Midbrain (tissue), 1 donor: Measurements from ENCODE around the gene PHOSPHO2.

Source experiments
- DNase-seq: peaks from one replicate; lab custom pipeline; 2025; lab: John Stamatoyannopoulos, UW

PHOSPHO2 gene, protein sequence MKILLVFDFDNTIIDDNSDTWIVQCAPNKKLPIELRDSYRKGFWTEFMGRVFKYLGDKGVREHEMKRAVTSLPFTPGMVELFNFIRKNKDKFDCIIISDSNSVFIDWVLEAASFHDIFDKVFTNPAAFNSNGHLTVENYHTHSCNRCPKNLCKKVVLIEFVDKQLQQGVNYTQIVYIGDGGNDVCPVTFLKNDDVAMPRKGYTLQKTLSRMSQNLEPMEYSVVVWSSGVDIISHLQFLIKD

GRCh38 chr2:169694113-169694893 is at the start of gene PHOSPHO2, which contains the start of gene CFAP210:
Gene PHOSPHO2 (plus strand): TSS chr2:169694469. CDS start chr2:169700972, 6,503 bp downstream.
Gene CFAP210 (minus strand): TSS chr2:169694405. CDS start chr2:169694327, 78 bp downstream.
- DNase-seq, result peak; percentile 96

GRCh38 chr2:169647496-169647895 is 46.8 kb upstream of the PHOSPHO2 start:
- DNase-seq, result no peak

GRCh38 chr2:169649278-169649677 is 45.0 kb upstream of the PHOSPHO2 start:
- no peak for DNase-seq

- no peak for DNase-seq
Observed at GRCh38 chr2:169653636-169654035, 40.6 kb upstream of the PHOSPHO2 start.

GRCh38 chr2:169656164-169656563 is 38.1 kb upstream of the PHOSPHO2 start:
- DNase-seq, result no peak

DNA sequence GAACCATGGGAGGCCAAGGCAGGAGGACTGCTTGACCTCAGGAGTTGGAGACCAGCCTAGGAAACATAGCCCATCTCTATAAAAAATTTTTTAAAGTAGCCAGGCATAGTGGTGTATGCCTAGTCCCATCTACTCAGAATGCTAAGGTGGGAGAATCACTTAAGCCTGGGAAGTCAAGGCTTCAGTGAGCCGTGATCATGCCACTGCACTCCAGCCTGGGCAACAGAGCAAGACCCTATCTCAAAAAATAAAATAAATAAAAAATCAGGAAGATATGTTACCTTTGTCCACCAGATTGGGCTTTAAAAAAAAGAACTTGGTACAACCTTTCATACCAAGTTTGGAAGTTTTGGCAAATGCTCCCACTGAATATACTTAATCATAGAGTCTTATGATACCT is 35.4 kb upstream of the PHOSPHO2 start:
- DNase-seq, result no peak

GRCh38 chr2:169659320-169659719 is 34.9 kb upstream of the PHOSPHO2 start:
- no peak for DNase-seq

DNA sequence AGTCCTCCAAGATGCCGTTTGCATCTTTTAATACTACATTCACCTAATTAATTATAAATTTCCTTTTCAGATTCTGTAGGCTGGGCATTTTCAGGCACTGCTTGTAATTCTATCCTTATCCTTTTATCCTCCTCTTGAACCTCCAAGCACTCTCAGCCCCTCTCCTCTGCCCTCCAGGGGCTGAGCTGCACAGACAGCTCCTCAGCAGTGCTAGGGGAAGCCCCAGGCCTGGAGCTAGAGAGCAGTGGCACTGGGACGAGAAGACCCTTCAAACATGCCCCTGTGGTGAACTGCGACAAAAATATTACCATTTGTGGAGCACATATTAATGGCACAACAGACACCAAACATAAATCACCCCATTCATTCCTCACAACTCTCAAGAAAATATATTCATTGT is 33.0 kb upstream of the PHOSPHO2 start:
- DNase-seq, result no peak

- no peak for DNase-seq
Observed at GRCh38 chr2:169662744-169663143, 31.5 kb upstream of the PHOSPHO2 start.

DNA sequence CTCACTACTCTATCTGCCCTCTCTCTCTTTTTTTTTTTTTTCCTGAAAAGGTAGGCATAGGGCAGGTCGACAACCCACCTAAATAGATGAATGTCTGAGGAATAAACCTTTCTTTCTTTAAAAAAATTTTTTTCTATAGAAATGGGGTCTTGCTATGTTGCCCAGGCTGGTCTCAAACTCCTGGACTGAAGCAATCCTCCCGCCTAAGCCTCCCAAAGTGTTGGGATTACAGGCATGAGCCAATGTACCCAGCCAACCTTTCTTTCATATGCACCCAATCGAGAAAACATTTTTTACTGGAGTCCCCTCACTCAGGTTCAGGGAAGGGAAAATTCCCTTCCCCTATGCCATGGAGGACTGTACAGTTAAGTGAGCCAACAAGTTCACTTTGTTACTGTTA is 31.0 kb upstream of the PHOSPHO2 start:
- DNase-seq, result no peak

GRCh38 chr2:169664600-169664977 is 29.7 kb upstream of the PHOSPHO2 start:
- DNase-seq, result no peak

GRCh38 chr2:169664978-169665930 is 29.0 kb upstream of the PHOSPHO2 start:
- DNase-seq, result no peak

- DNase-seq, result no peak
Observed at GRCh38 chr2:169667583-169667982, 26.7 kb upstream of the PHOSPHO2 start.

- DNase-seq, result no peak
Observed at GRCh38 chr2:169670215-169670651, 24.0 kb upstream of the PHOSPHO2 start.

DNA sequence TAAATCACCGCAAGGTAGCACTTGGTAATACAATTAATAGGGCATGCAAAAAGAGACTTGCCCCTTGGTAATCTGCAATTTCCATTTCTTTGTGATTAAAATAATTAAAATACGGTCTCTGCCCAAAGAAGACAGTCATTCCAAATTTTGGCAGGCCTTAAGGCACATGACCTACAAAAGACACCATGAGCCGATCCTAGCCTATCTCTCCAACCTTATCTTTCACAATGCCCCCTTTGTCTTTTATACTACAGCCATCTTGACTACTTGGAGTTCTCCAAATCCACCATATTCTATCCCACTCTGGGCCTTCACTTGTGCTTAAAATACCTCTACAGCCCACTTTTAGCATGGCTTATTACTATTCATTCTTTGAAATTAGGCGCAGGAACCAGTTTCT is 23.3 kb upstream of the PHOSPHO2 start:
- DNase-seq, result no peak

GRCh38 chr2:169672406-169672805 is 21.9 kb upstream of the PHOSPHO2 start:
- no peak for DNase-seq

GRCh38 chr2:169673106-169673505 is 21.2 kb upstream of the PHOSPHO2 start:
- DNase-seq, result no peak

- no peak for DNase-seq
Observed at GRCh38 chr2:169673921-169674320, 20.3 kb upstream of the PHOSPHO2 start.

DNA sequence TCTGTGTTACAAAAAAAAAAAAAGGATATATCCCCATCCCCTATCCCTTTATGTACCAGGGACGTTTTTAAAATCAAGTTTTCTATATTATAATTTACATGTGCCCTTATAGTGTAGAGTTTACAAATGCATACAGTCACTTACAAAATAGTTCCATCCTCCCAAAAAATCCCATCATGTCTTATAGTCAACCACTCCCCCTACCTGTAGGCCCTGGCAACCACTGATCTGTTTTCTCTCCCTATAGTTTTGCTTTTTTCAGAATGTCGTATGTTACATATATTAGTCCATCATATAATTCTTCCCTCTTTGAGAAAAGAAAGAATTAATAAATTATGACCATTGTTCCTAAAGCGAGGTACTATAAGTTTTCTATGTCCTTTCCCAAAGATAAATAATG is 17.9 kb upstream of the PHOSPHO2 start:
- no peak for DNase-seq

- no peak for DNase-seq
Observed at GRCh38 chr2:169676850-169677249, 17.4 kb upstream of the PHOSPHO2 start.

DNA sequence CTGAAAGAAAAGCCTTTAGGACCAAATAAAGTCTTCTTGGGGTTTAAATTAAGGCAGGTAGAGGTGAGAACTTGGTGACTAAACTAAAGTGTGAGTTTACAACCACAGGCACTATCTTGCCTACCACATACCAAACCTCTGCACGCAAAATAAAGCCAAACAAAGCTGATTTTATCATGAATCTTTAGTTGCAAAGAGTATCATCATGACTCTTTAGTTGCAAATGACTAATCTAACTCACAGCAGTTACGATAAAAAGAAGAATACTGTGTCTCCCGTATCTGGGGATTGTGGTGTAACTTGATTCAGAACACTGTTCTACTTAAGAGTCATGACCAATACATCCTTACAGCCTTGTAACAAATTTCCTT is 11.2 kb upstream of the PHOSPHO2 start:
- DNase-seq, result no peak

DNA sequence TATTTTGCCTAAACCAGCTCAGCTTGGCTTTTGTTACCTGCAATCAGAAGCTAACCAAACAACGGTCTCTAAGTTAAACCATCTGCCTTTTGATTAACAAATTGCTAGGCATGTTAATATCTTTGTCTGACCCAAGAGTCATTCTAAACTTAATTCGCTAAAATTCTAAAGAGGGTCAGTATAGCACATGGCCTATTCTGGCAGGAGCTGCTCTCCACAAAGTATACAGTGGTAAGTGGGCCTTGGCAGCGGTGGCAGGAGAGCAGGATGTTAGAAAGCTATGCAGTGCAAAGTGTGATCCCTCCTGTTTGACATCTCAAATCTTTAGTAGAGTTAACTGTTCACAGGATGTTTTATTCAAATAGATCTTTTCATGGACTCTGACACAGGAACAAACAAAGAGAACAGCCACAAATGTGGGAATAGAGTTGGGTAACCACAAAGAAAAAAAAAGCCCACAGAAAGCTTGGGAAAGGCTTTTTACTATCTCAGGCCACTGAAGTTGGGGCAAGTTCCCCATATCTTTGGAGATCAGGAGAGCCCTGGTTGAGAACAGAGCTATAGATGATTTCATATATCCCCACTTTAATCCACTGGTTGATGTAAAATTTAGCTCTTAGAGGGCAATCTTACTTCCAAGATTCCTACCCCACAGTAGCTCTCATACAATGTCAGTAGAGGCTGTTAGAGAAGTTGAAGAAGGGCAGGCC is 10.7 kb upstream of the PHOSPHO2 start:
- no peak for DNase-seq
